K562 (cell line): Measurements from ENCODE around the gene LPA.

Source experiments
- BRD4 ChIP-seq: fragments of 200-600 bp; sonication (generic); IDR thresholded peaks from 2 replicates; pipeline ENCODE4 v1.6.1; 2017; ENCODE audit warnings: inconsistent platforms
- CHD2 ChIP-seq: IDR thresholded peaks from 2 replicates; pipeline ENCODE4 v1.6.1; 2011; ENCODE audit warnings: low read depth, low read length
- NCOA4 ChIP-seq: fragments of 450-650 bp; IDR thresholded peaks from 2 replicates; pipeline ENCODE4 v1.6.1; 2018; ENCODE audit warnings: mild to moderate bottlenecking; ENCODE audit not compliant: partially characterized antibody
- NR2C2 ChIP-seq, 2 experiments: fragments of 200-800 bp in 1 of 2; sonication (Bioruptor generic) in 1 of 2; sonication (generic) in 1 of 2; formaldehyde crosslinking in 1 of 2; IDR thresholded peaks; 2 replicates each; pipeline versions ENCODE4 v1.6.1 to v1.8.0; 2016 to 2022; ENCODE audit warnings: mild to moderate bottlenecking in 1 of 2, missing compliant biosample characterization in 1 of 2, missing genetic modification characterization in 1 of 2, missing genetic modification reagents in 1 of 2
- PHF20 ChIP-seq: fragments of 450-650 bp; IDR thresholded peaks from 2 replicates; pipeline ENCODE4 v1.6.1; 2018; ENCODE audit not compliant: partially characterized antibody
- POLR2AphosphoS5 ChIP-seq: IDR thresholded peaks from 2 replicates; pipeline ENCODE4 v1.6.1; 2011; ENCODE audit warnings: mild to moderate bottlenecking, low read depth, low read length, moderate library complexity; ENCODE audit not compliant: control insufficient read depth, insufficient read depth
- U2AF1 ChIP-seq: fragments of 200-400 bp; formaldehyde crosslinking; optimal IDR thresholded peaks from 2 replicates; pipeline ENCODE3; 2017; ENCODE audit warnings: mild to moderate bottlenecking, low read depth, low read length, moderate library complexity
- ZNF121 ChIP-seq: sonication (generic); formaldehyde crosslinking; conservative IDR thresholded peaks from 2 replicates; pipeline ENCODE4 v1.8.0; 2022; ENCODE audit warnings: missing genetic modification reagents
- ZNF263 ChIP-seq: sonication (generic); formaldehyde crosslinking; IDR thresholded peaks from 2 replicates; pipeline ENCODE4 v1.8.0; 2022; ENCODE audit warnings: mild to moderate bottlenecking, missing genetic modification reagents, borderline replicate concordance
- ZNF274 ChIP-seq: IDR thresholded peaks from 2 replicates; pipeline ENCODE4 v1.6.1; 2011; ENCODE audit warnings: low read depth, mild to moderate bottlenecking, low read length, moderate library complexity, borderline replicate concordance
- TF ChIP-seq, protein P1 (sequence below): fragments of 450-650 bp; conservative IDR thresholded peaks from 2 replicates; pipeline ENCODE4 v1.6.1; 2016; ENCODE audit warnings: missing genetic modification characterization, low read depth, mild to moderate bottlenecking, missing compliant biosample characterization, moderate library complexity
- TF ChIP-seq, protein P2 (sequence below): sonication (generic); formaldehyde crosslinking; IDR thresholded peaks from 2 replicates; pipeline ENCODE4 v1.8.1; 2023; ENCODE audit warnings: mild to moderate bottlenecking, missing genetic modification reagents
- TF ChIP-seq, protein P3 (sequence below), 2 experiments: fragments of 200-800 bp in 1 of 2; sonication (Bioruptor generic) in 1 of 2; sonication (generic) in 1 of 2; formaldehyde crosslinking in 1 of 2; IDR thresholded peaks in 1 of 2; conservative IDR thresholded peaks in 1 of 2; 2 replicates each; pipeline versions ENCODE4 v1.5.0 to v1.6.1; 2016 to 2020; ENCODE audit warnings: missing compliant biosample characterization in 1 of 2, missing genetic modification characterization in 1 of 2, missing genetic modification reagents in 1 of 2
- TF ChIP-seq, protein P4 (sequence below), 3 experiments: IDR thresholded peaks in 2 of 3; conservative IDR thresholded peaks in 1 of 3; 2 replicates each; pipeline ENCODE4 v1.5.1; 2011 to 2012; ENCODE audit warnings: low read length in 3 of 3, mild to moderate bottlenecking in 3 of 3, control low read depth in 2 of 3, improper control_type of control experiment in 1 of 3, inconsistent platforms in 1 of 3, low read depth in 1 of 3, mixed read lengths in 1 of 3, moderate library complexity in 1 of 3; ENCODE audit not compliant: insufficient read depth in 2 of 3

GRCh38 chr6:160581406-160581805 lies 82.7 kb downstream of the LPA start:
- TF ChIP-seq, protein P1, sequence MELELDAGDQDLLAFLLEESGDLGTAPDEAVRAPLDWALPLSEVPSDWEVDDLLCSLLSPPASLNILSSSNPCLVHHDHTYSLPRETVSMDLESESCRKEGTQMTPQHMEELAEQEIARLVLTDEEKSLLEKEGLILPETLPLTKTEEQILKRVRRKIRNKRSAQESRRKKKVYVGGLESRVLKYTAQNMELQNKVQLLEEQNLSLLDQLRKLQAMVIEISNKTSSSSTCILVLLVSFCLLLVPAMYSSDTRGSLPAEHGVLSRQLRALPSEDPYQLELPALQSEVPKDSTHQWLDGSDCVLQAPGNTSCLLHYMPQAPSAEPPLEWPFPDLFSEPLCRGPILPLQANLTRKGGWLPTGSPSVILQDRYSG (tag): no peak
- no peak for TF ChIP-seq NCOA4
- no peak for TF ChIP-seq BRD4
- TF ChIP-seq ZNF263 (CRISPR knock-in tag): no peak
- TF ChIP-seq, protein P2, sequence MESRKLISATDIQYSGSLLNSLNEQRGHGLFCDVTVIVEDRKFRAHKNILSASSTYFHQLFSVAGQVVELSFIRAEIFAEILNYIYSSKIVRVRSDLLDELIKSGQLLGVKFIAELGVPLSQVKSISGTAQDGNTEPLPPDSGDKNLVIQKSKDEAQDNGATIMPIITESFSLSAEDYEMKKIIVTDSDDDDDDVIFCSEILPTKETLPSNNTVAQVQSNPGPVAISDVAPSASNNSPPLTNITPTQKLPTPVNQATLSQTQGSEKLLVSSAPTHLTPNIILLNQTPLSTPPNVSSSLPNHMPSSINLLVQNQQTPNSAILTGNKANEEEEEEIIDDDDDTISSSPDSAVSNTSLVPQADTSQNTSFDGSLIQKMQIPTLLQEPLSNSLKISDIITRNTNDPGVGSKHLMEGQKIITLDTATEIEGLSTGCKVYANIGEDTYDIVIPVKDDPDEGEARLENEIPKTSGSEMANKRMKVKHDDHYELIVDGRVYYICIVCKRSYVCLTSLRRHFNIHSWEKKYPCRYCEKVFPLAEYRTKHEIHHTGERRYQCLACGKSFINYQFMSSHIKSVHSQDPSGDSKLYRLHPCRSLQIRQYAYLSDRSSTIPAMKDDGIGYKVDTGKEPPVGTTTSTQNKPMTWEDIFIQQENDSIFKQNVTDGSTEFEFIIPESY (CRISPR knock-in tag): no peak
- TF ChIP-seq, protein P3, sequence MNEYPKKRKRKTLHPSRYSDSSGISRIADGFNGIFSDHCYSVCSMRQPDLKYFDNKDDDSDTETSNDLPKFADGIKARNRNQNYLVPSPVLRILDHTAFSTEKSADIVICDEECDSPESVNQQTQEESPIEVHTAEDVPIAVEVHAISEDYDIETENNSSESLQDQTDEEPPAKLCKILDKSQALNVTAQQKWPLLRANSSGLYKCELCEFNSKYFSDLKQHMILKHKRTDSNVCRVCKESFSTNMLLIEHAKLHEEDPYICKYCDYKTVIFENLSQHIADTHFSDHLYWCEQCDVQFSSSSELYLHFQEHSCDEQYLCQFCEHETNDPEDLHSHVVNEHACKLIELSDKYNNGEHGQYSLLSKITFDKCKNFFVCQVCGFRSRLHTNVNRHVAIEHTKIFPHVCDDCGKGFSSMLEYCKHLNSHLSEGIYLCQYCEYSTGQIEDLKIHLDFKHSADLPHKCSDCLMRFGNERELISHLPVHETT (CRISPR knock-in tag; conservative IDR thresholded peaks at IDR 0.05 in 1 of 2, IDR thresholded peaks at IDR 0.05 in 1 of 2): no peak
- no peak for TF ChIP-seq CHD2
- TF ChIP-seq NR2C2 (CRISPR knock-in tag; IDR thresholded peaks at IDR 0.05): no peak
- TF ChIP-seq NR2C2 (tag; IDR thresholded peaks at IDR 0.05): no peak
- TF ChIP-seq, protein P4, sequence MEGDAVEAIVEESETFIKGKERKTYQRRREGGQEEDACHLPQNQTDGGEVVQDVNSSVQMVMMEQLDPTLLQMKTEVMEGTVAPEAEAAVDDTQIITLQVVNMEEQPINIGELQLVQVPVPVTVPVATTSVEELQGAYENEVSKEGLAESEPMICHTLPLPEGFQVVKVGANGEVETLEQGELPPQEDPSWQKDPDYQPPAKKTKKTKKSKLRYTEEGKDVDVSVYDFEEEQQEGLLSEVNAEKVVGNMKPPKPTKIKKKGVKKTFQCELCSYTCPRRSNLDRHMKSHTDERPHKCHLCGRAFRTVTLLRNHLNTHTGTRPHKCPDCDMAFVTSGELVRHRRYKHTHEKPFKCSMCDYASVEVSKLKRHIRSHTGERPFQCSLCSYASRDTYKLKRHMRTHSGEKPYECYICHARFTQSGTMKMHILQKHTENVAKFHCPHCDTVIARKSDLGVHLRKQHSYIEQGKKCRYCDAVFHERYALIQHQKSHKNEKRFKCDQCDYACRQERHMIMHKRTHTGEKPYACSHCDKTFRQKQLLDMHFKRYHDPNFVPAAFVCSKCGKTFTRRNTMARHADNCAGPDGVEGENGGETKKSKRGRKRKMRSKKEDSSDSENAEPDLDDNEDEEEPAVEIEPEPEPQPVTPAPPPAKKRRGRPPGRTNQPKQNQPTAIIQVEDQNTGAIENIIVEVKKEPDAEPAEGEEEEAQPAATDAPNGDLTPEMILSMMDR (IDR thresholded peaks at IDR 0.05 in 2 of 3, conservative IDR thresholded peaks at IDR 0.05 in 1 of 3; ENCODE audit: insufficient read depth in 2 of 3, low read depth in 1 of 3, low read length in 3 of 3): no peak
- TF ChIP-seq ZNF274: no peak
- no peak for TF ChIP-seq POLR2AphosphoS5
- no peak for TF ChIP-seq ZNF121 (CRISPR knock-in tag)
- no peak for TF ChIP-seq U2AF1
- no peak for TF ChIP-seq PHF20
